H1 (cell line): Measurements from ENCODE around the gene ANXA2R. TPM values are rescaled to one million over a fixed set of nuclear protein-coding genes. Genes with fewer than 3 reads are reported as not detected.

Experiments
- ASH2L ChIP-seq: fragments of 200-600, 300-600 bp; sonication (generic); IDR thresholded peaks from one replicate; pipeline ENCODE4 v1.7.1; 2017; ENCODE audit warnings: low read length
- BRCA1 ChIP-seq: IDR thresholded peaks from 2 replicates; pipeline ENCODE4 v1.6.1; 2012; ENCODE audit warnings: low read depth, low read length, improper control_type of control experiment
- CEBPB ChIP-seq: IDR thresholded peaks from 2 replicates; pipeline ENCODE4 v1.6.1; 2012; ENCODE audit warnings: low read depth, low read length
- CHD1 ChIP-seq: IDR thresholded peaks from 2 replicates; pipeline ENCODE4 v1.6.1; 2012; ENCODE audit warnings: low read depth, low read length, improper control_type of control experiment
- CHD7 ChIP-seq: fragments of 300-600 bp; sonication (generic); IDR thresholded peaks from 2 replicates; pipeline ENCODE4 v1.7.1; 2012; ENCODE audit warnings: low read length, moderate library complexity, mild to moderate bottlenecking, inconsistent platforms; ENCODE audit not compliant: insufficient replicate concordance
- KDM4A ChIP-seq: IDR thresholded peaks from one replicate; pipeline ENCODE4 v1.7.1; 2012; ENCODE audit warnings: low read depth, mild to moderate bottlenecking, moderate library complexity, low read length, inconsistent platforms; ENCODE audit not compliant: severe bottlenecking
- MAFK ChIP-seq: IDR thresholded peaks from 2 replicates; pipeline ENCODE4 v1.6.1; 2012; ENCODE audit warnings: low read depth, mild to moderate bottlenecking, improper control_type of control experiment, low read length
- SUZ12 ChIP-seq: fragments of 200-600 bp; sonication (generic); IDR thresholded peaks from 2 replicates; pipeline ENCODE4 v1.6.1; 2012; ENCODE audit warnings: mild to moderate bottlenecking, inconsistent platforms, low read length, moderate library complexity, mixed read lengths
- polyA plus RNA-seq, 7 experiments: library from polyadenylated mRNA; depleted of rRNA in 3 of 7; stranded (reverse) in 5 of 7; unstranded in 2 of 7; fragments of >200 nt in 5 of 7; fragments of 200-250 nt in 2 of 7; gene quantifications; 1 replicate in 5 of 7; 2 replicates in 1 of 7; 4 replicates in 1 of 7; pipeline versions ENCODE4 v1.2.1 to v1.2.3, GENCODE V29; 2011 to 2013; ENCODE audit warnings: missing spikeins in 2 of 7, mixed read lengths in 2 of 7
- total RNA-seq: library from RNA; stranded (reverse); fragmentation: NEBNext Ultra II Directional; extraction: Animal tissue kit (Norgen Biotek cat#: 25700); gene quantifications from 2 replicates; pipeline ENCODE4 v1.2.1, GENCODE V29; 2021
- TF ChIP-seq, protein P1 (sequence below): IDR thresholded peaks from 2 replicates; pipeline ENCODE4 v1.6.1; 2011; ENCODE audit warnings: low read depth, mild to moderate bottlenecking, low read length; ENCODE audit not compliant: insufficient read depth

Gene ANXA2R
- total and polyA plus RNA-seq, 2 of the 8 experiments (the other 6 are each of a cell fraction or from before 2014, with no cell fraction given): 0.08 to 0.17 TPM

DNA sequence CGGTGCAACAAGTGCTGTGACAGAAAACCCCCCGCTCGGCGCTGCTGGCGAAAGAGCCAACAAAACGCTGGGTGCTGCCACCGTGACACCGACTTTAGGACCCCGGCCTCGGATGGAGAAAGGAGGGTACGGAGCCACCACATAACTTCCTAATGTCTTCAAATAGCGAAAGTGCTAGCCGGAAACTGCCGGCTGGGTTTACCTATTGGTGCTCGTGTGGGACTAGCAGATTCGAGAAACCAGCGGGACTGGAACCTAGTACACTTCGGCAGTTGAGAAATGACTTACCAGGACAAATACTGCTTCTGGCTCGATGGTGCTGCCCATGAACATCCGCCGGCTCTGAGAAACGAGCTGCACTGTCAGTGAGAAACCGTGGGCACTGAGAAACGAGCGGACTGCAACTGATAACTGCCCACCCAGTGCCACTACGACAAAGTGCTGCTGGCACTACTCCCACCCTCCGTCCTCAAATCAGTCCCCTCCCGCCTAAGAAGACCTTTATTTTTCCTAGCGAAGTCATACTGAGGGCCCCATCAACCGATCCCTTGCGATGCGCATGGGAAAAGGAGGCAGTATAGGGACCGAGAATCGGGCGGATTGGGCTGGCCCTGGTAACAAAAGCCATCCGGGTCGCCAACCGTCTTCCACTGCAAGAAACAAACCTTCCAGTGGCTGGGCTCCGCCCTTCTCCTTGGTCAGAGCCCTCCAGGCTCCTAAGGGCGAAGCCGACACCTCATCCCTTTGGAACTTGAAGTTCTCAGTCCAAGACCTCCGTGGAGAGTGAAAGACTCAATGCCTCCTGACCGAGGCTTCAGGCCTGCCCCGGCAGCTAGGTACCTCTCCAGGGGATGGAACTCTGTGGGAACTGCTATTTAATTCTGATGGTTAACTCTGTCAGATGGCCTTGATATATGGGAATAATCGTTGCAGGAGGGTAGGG is 27.0 kb upstream of the ANXA2R start (continued):
- TF ChIP-seq CHD7: no peak
- no peak for TF ChIP-seq CEBPB
- TF ChIP-seq KDM4A: peak; percentile 67
- no peak for TF ChIP-seq MAFK
- peak; percentile 81 for TF ChIP-seq ASH2L
- no peak for TF ChIP-seq CHD1
- no peak for TF ChIP-seq SUZ12
- TF ChIP-seq BRCA1: no peak
- TF ChIP-seq, protein P1, sequence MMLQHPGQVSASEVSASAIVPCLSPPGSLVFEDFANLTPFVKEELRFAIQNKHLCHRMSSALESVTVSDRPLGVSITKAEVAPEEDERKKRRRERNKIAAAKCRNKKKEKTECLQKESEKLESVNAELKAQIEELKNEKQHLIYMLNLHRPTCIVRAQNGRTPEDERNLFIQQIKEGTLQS: 0 out of 2 replicates have a peak, but pooled peaks have one; percentile 6
